Activated T-helper 1 cell treated with Interleukin-2 at 50 U/mL for 16 hours (primary cell): ENCODE measurements around the gene PPP1R15B.

Source experiments
- DNase-seq: peaks from one replicate; pipeline ENCODE4 v3.0.0-alpha.2; 2020; ENCODE audit warnings: low read depth

The PPP1R15B gene

GRCh38 chr1:204411451-204412204 lies at the start of gene PPP1R15B:
PPP1R15B (minus strand) TSS chr1:204411817; CDS start chr1:204411411, 406 bp downstream.
- peak; percentile 97 for DNase-seq

DNA sequence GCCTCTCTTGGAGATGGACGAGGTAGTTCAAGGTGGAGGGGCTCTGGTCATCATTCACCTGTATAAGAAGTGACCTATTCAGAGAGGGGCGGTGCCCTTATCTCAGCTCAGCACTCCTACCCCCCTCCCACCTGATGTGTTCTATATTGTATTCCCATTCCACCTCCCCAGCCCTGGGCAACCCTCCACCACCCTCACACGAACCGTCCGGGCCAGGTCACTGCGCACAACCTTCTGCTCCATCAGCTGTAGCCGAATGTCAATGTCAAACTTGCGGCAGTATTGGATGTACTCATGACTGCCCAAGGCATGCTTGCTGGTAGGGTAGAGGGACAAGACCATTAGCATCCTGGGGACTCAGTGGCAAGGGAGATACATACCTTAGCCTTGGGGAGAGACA lies 48.7 kb upstream of the PPP1R15B start:
- DNase-seq = no peak

- no peak for DNase-seq
Measured at GRCh38 chr1:204459706-204460105, 48.1 kb upstream of the PPP1R15B start.

GRCh38 chr1:204457666-204458065 lies 46.0 kb upstream of the PPP1R15B start:
- DNase-seq = no peak

- no peak for DNase-seq
Measured at GRCh38 chr1:204456826-204457442, 45.3 kb upstream of the PPP1R15B start.

GRCh38 chr1:204455831-204456145 lies 44.2 kb upstream of the PPP1R15B start:
- no peak for DNase-seq

DNA sequence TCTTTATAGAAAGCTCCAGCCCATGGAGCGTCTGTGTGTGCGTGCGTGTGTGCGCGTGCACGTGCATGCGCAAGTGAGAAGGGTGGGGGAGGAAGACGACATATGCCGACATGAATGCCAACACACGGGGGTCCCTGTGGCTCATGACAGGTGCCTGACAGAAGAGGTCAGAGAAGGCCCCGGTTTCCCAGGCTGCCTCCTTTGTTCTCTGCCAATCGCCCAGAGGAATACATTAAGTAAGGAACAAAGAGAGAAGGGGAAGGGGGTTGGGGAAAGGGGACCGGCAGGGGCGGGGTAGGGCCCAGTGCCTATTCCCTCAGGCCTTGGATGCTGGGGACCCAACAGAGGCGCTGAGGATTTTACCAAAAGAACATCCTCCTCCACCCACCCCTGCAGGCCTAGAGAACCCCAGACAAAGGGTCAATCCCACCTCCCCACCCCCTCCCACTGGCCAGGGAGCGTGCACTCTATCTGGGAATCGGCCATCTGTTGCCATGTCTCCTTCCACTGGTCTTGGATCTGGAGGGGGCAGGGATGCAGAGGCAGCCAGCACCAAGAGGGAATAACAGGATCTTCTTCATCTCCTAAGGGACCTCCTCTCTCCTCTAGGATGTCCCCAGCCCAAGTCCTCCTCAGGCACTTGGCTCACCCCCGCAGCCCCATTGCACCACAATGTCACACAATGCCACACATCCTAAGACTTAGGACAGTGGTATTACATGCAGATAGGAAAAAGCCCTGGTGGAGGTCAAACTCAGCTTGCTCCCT lies 43.6 kb upstream of the PPP1R15B start:
- DNase-seq = no peak

GRCh38 chr1:204454476-204454875 lies 42.9 kb upstream of the PPP1R15B start:
- DNase-seq = no peak

DNA sequence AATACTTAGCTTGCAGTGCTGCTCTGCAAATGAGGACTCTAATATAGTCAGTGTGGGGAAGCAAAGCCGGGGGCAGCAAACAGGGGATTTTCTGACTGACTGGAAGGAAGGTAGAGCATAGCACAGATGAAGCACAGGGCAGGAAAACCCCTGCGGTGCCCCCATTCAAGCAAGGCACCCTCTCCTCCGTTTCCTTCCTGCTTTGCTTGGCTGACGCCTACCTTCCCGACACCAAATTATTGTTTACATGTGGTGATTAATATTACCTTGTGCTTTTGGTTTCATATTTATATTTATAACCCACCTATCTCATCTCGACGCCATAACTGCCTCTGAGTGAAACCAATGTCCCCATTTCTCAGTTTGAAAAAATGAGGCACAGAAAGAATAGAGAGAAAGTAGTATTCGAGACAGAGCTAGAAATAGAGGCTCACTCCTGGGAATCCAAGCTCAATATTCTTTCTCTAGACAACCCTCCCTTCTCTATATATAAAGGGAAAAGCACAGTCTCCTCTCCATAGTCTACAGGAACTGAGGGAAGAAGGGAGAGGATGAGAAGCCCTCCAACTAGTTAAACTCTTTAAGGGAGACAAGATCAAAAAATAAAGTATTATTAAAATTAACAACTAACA lies 41.6 kb upstream of the PPP1R15B start:
- peak; percentile 44 for DNase-seq

GRCh38 chr1:204451352-204452124 lies 39.9 kb upstream of the PPP1R15B start:
- DNase-seq = no peak

- DNase-seq = no peak
Measured at GRCh38 chr1:204450461-204451257, 39.0 kb upstream of the PPP1R15B start.

DNA sequence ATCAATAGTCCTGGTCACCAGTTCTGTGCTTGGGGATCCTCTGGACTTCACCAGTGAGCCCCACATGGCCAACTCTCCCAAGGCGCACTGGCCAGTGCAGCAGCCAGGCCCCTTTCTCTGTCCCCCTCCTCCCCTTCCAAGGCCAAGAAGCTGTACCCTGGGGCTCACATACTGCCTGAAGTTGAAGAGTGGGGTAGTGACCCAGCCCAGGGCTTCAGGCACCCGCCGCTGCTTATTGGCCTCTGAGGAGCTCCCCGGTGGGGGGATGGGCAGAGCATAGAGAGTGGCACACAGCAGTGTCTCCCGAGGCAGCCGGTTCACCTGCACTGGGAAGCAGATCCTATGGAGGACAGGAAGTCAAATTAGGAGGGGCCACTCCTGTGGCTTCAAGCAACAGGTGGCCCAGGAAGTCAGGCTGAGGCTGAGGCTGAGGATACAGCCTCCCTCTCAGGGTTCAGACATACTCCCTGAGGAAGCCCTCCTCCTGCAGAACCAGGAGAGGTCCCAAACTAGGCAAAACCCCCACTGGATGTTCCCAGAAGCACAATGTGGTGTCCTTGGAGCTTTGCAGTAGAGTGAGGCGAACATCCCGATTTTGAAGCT lies 38.2 kb upstream of the PPP1R15B start:
- no peak for DNase-seq

- no peak for DNase-seq
Measured at GRCh38 chr1:204448991-204449677, 37.5 kb upstream of the PPP1R15B start.

GRCh38 chr1:204448344-204448964 lies 36.8 kb upstream of the PPP1R15B start:
- no peak for DNase-seq

DNA sequence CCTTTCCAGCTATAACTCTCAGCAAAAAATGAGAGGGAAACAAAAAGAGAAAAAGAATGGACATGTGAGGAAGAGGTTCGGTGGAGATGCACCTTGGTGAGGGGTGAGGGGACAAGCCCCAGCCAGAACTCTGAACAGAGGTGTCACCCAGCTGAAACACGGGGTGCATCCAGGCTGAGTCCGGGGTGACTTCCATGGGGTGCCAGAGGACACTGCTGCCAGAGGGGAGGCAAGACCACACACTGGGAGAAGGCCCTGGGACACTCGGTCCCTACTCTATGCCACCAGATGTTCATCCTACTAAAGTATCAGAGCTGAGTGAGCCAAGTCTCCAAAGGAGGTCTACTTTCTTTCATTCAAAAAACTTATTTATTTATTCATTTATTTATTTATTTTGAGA lies 36.1 kb upstream of the PPP1R15B start:
- no peak for DNase-seq

- DNase-seq = no peak
Measured at GRCh38 chr1:204447190-204447589, 35.6 kb upstream of the PPP1R15B start.

DNA sequence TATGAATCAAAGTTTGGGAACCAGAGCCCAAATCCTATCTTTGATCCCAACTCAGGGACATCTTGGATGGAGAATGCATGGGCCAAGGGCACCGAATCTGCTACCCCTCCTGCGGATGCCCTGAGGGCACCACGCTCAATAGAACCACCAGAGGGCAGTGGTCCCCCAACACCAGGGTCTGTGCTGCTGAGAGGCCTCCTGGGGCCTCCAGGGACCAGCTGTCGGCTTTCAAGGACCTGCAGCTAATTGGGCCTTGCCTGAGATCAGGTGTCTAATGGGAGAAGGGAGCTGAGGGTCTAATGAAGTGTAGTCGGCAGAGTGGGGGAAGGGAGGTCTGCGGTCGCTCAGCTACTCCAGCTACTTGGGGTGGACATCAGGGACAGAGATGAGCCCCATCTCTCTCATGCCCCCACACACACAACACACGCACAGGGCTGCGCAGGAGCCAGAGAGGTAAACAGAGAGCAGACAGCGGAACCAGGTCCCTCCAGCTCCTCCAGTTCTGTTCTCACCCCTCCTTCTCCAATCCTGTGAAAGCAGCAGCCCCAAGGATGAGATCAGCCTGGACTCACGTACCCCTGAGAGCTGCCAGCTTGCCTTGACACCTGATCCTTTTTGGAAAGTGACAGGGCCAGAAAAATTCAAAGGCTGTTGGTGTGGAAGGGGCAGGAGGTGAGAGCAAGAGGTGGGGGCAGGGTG lies 34.9 kb upstream of the PPP1R15B start:
- DNase-seq = peak; percentile 57

DNA sequence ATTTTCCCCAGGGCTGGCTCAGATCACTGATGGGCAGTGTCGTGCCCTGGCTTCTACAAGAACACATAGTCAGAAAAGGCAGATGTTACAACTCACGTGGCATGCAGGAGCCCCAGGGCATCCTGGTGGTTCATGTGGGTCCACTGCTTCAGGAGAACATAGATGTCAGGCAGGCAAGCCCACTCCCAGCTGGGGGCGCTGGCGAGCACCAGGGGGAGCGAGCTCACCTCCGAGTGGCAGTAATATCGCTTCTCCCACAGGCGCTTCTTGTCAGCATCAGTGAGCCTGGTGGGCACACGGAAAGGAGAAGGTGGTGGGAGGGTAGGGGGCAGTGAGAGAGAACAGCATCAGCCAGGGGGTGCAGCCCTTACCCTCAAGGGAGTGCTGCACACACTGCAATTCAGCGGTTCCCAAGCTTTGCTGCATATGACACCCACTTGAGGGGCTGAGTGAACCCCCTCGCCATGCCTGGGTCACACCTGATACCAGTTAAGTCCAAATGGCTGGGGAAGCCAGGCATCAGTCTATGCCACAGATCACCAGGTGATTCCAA lies 34.3 kb upstream of the PPP1R15B start:
- DNase-seq = peak; percentile 18
